ACC112 (cell line): ENCODE data around the gene GTF3C4.
A peak's percentile ranks its signal among the peaks of the same experiment; 100 is the strongest.

Experiments used
- H2AFZ ChIP-seq: fragments of 200-600 bp; sonication (generic); one replicate; pipeline ENCODE4 v1.6.0; 2017; ENCODE audit warnings: antibody characterized with exemption, low read length; ENCODE audit not compliant: unreplicated experiment
- H3K27ac ChIP-seq: fragments of 200-600 bp; sonication (generic); 2 replicates; pipeline ENCODE4 v1.5.1; 2014; ENCODE audit warnings: low read depth, mild to moderate bottlenecking, antibody characterized with exemption, low read length, moderate library complexity
- H3K27me3 ChIP-seq: fragments of 200-600 bp; sonication (generic); 2 replicates; pipeline ENCODE4 v1.6.1; 2014; ENCODE audit warnings: mild to moderate bottlenecking, antibody characterized with exemption, low read length, moderate library complexity, mixed read lengths; ENCODE audit not compliant: insufficient read depth
- H3K36me3 ChIP-seq: fragments of 200-600 bp; sonication (generic); 2 replicates; pipeline ENCODE4 v1.6.1; 2016; ENCODE audit warnings: mild to moderate bottlenecking, antibody characterized with exemption, low read length, moderate library complexity, mixed read lengths; ENCODE audit not compliant: insufficient read depth
- H3K4me1 ChIP-seq: fragments of 200-600 bp; sonication (generic); one replicate; pipeline ENCODE4 v1.6.1; 2016; ENCODE audit warnings: low read length, mixed read lengths; ENCODE audit not compliant: insufficient read depth, unreplicated experiment, control insufficient read depth
- H3K4me3 ChIP-seq: fragments of 200-600 bp; sonication (generic); 2 replicates; pipeline ENCODE4 v1.5.1; 2014; ENCODE audit warnings: mild to moderate bottlenecking, low read depth, low read length
- H3K79me2 ChIP-seq: fragments of 200-600 bp; sonication (generic); one replicate; pipeline ENCODE4 v1.6.0; 2016; ENCODE audit warnings: low read length; ENCODE audit not compliant: control insufficient read depth, unreplicated experiment, insufficient read depth

The GTF3C4 gene, protein sequence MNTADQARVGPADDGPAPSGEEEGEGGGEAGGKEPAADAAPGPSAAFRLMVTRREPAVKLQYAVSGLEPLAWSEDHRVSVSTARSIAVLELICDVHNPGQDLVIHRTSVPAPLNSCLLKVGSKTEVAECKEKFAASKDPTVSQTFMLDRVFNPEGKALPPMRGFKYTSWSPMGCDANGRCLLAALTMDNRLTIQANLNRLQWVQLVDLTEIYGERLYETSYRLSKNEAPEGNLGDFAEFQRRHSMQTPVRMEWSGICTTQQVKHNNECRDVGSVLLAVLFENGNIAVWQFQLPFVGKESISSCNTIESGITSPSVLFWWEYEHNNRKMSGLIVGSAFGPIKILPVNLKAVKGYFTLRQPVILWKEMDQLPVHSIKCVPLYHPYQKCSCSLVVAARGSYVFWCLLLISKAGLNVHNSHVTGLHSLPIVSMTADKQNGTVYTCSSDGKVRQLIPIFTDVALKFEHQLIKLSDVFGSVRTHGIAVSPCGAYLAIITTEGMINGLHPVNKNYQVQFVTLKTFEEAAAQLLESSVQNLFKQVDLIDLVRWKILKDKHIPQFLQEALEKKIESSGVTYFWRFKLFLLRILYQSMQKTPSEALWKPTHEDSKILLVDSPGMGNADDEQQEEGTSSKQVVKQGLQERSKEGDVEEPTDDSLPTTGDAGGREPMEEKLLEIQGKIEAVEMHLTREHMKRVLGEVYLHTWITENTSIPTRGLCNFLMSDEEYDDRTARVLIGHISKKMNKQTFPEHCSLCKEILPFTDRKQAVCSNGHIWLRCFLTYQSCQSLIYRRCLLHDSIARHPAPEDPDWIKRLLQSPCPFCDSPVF

DNA sequence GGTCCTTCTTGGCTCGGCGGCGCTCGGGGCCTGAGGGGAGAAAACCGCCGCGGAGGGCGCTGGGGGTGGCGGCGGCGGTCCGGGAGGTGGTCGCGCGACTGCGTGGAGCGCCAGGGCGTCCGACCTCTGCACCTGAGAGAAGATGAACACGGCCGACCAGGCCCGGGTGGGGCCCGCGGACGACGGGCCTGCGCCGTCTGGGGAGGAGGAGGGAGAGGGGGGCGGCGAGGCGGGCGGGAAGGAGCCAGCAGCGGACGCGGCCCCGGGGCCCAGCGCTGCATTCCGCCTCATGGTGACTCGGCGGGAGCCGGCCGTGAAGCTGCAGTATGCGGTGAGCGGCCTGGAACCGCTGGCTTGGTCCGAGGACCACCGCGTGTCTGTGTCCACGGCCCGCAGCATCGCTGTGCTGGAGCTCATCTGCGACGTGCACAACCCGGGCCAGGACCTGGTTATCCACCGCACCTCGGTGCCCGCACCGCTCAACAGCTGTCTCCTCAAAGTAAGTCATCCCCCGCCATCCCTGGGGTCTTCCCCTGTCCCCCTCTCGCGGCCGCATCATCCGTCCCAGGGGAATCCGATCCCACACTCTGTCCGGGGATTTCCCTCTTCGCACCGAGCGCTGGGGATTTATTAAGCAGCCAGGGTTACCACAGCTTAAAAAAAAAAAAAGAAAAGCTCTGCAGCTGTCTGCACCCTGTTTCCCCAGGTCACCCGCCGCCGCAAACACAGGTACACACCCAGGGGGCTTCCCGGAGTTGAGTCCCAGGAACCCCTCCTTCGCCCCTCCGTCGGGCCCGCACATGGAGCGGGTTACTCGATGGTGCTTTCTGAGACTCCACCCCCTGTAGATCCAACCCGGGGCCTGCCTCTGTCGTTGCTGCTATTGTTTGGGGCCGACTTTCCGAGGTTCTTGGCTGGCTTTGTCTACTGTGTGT, at the start of gene GTF3C4:
Gene GTF3C4, plus strand, starts transcription at position 8 of the 935 bp plus-strand sequence. Its CDS starts 135 bp downstream, at position 143.
- Histone ChIP-seq H3K4me1 (peaks cover 33% of the 10 kb centered on the region), H3K27me3 (no peaks in the 10 kb centered on the region), H3K27ac (peak within 1 kb of the TSS; percentile 95), H3K79me2 (peaks cover 81% of the 10 kb centered on the region), H3K4me3 (peak within 1 kb of the TSS; percentile 99), H2AFZ (peak within 1 kb of the TSS; percentile 98), H3K36me3 (peaks cover 7% of the 10 kb centered on the region; the same call in 1 of the 2 replicates)

DNA sequence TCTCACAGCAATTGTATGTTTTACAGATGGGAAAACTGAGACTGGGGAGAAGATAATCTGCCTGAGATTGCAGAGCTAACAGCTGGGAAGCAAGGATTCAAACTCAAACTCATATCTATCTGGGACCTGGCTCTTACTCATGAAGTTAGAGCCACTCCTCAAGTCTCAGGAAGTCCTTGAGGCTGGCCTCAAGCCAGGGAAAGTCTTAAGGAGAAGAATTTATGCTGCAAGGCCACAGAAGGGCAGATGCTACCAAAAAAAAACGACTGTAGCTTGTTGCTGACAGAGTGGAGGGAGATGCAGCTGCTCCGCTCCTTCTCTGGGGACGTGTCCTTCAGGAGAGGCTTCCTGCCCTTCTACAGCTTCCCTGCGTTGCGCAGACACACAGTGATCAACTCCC, 48.1 kb upstream of the GTF3C4 start:
- Histone ChIP-seq H3K4me1 (peaks cover 7% of the 10 kb centered on the region), H3K4me3 (no peak overlapping the region), H3K36me3 (peaks cover 13% of the 10 kb centered on the region), H2AFZ (no peak overlapping the region), H3K79me2 (no peaks in the 10 kb centered on the region), H3K27ac (no peak overlapping the region), H3K27me3 (no peaks in the 10 kb centered on the region)

DNA sequence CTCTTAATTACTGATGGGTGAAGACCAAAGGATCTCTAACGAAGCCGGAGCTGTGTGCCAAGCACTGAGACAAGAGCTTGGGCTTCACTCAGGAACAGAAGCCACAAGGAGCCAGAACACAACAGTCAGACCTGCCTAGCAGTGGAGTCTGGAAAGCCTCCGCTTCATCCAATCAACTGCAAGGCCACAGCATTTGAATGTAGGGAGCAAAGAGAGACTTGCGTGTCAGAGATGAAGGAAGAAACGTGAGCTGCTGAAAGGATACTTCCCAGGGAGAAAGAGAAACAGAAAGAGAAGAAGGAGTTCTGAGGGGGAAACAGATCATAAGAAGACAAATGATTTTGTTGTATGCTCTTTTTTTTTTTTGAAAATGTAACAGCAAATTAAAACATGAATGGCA, 44.0 kb upstream of the GTF3C4 start:
- peaks cover 11% of the 10 kb centered on the region for H3K4me1 ChIP-seq
- no peak overlapping the region for H3K4me3 ChIP-seq
- H2AFZ ChIP-seq = no peak overlapping the region
- peaks cover 34% of the 10 kb centered on the region for H3K36me3 ChIP-seq
- no peak overlapping the region for H3K27ac ChIP-seq
- no peaks in the 10 kb centered on the region for H3K27me3 ChIP-seq
- no peaks in the 10 kb centered on the region for H3K79me2 ChIP-seq

DNA sequence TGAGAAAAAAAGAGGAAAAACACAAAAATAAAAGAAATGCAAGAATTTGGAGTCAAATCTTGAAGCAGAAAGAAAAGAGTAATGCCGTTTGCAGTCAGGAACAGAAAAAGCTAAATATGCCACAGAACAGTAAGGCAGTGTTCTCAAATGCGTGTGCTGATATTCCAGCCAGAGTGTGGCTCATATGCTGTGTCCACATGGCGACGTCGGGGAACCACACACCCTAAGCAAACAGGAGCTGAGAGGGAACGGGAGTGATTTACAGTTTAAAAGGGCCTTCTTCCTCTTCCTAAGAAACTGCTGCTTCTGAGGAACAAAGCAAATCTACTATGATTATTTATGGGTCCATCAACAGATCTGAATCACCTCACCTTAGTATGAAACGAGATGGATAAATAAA, 43.2 kb upstream of the GTF3C4 start:
- peaks cover 34% of the 10 kb centered on the region for H3K36me3 ChIP-seq

DNA sequence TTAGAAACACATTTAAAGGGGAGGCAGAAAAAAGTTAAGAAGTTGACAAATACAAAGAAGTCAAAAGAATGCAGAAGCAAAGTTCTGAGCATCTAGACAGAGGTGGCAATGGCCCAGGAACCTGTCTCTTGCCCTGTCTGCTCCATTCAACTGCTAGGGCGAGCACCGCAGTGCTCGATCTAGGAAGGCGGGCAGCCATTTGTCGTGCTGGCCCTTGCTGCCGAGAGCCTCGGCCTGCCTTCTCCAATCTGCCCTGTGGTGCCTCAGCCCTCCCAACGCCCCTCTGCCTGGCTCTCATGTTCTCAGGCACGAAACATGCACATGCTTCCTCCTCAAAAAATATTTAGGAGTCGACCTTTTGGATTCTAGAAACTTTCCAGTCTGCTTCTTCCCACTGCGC, 42.7 kb upstream of the GTF3C4 start:
- Histone ChIP-seq H3K27ac (no peak overlapping the region), H3K36me3 (peaks cover 34% of the 10 kb centered on the region), H2AFZ (no peak overlapping the region), H3K27me3 (no peaks in the 10 kb centered on the region), H3K4me1 (peaks cover 11% of the 10 kb centered on the region), H3K4me3 (no peak overlapping the region), H3K79me2 (no peaks in the 10 kb centered on the region)

More for the DNA sequence above, 43.2 kb upstream of the GTF3C4 start:
- Histone ChIP-seq H3K4me3 (no peak overlapping the region), H3K4me1 (peaks cover 16% of the 10 kb centered on the region), H2AFZ (no peak overlapping the region), H3K27ac (no peak overlapping the region), H3K27me3 (no peaks in the 10 kb centered on the region), H3K79me2 (no peaks in the 10 kb centered on the region)

DNA sequence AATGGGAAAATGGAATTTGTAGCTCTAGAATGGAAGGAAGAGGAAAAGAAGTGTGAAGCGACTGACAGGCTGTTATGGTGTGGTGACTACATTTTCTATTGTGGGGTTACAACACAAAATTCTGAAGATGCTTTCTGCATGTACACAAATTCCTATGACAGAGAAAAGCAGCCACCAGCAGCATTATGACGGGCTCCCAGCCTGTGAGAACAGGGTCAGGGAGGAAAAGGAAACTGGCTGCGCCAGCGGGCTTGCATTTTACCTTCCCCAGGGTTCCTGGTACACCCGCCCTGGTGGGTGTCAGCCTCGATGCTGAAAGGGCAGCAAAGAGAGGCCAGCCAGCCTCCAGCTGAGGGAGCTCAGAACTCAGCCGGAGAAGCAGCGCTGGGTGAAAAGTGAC, 41.5 kb upstream of the GTF3C4 start:
- H3K27me3 ChIP-seq = no peaks in the 10 kb centered on the region
- no peak overlapping the region for H2AFZ ChIP-seq
- peaks cover 34% of the 10 kb centered on the region for H3K36me3 ChIP-seq
- no peak overlapping the region for H3K4me3 ChIP-seq
- H3K79me2 ChIP-seq = no peaks in the 10 kb centered on the region
- peaks cover 11% of the 10 kb centered on the region for H3K4me1 ChIP-seq
- no peak overlapping the region for H3K27ac ChIP-seq

DNA sequence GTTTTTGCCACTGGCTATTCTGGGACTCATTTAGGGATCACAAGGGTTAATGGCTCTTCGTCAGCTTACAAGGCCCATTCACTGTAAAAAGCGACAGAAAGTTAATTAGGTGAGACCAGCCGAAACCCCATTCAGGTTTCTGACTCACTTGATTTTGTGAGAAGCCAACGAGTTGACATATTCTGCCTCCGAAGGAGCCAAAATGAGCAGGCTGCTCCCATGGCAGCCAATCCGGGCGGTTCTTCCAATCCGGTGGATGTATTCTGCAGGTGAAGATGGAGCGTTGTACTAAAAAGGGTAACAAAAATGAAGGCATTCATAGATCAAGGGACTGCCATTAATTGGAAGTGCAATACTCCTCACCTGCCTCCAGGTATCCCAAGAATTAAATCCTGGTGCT, 40.1 kb upstream of the GTF3C4 start:
- Histone ChIP-seq H3K79me2 (no peaks in the 10 kb centered on the region), H3K4me1 (peaks cover 11% of the 10 kb centered on the region), H2AFZ (no peak overlapping the region), H3K36me3 (peaks cover 30% of the 10 kb centered on the region), H3K27ac (no peak overlapping the region), H3K27me3 (no peaks in the 10 kb centered on the region), H3K4me3 (no peak overlapping the region)

DNA sequence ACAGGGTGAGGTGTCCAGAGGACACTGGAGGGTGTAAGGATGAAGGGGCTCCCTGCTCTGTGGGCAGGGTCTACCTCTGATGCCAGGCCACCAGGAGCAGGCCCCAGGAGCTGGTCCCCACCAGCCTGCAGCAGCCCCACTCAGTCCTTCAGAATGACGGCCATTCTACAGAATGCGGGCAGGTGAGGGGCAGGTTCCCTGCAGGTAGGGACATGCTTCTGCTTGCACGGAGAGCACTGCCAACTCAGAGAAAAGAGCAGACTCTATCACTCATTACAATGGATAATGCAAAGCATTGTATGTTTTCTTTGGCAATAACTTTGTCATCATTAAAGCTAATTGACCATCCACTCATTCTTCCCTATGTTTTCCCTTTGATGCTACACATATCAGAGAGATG, 39.5 kb upstream of the GTF3C4 start:
- H3K79me2 ChIP-seq = no peaks in the 10 kb centered on the region
- peaks cover 11% of the 10 kb centered on the region for H3K4me1 ChIP-seq
- no peaks in the 10 kb centered on the region for H3K27me3 ChIP-seq
- no peak overlapping the region for H3K4me3 ChIP-seq
- H3K27ac ChIP-seq = no peak overlapping the region
- H2AFZ ChIP-seq = no peak overlapping the region
- peaks cover 30% of the 10 kb centered on the region for H3K36me3 ChIP-seq

DNA sequence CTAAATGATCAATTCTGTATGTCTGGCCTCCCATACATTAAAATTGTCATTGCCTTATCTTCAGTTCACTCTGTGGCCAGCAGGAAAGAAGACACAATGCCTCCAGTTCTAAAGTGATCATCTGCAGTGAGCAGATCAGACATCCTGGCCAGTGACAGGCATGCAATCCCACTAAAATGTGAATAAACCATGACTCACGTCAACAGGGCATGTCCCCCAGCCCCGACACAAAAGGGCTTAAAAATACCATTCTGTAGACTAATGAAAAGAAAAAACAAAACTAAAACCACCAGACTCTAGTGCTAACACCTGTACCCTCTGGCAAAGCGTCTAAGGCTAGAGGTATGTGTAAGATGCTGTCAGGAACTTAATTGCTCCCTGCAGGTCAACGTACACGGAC, 39.0 kb upstream of the GTF3C4 start:
- peaks cover 30% of the 10 kb centered on the region for H3K36me3 ChIP-seq
- H3K27me3 ChIP-seq = no peaks in the 10 kb centered on the region
- peak overlapping the region; percentile 67; the same call in 1 of the 2 replicates for H3K27ac ChIP-seq
- H3K4me3 ChIP-seq = no peak overlapping the region; the same call in 1 of the 2 replicates
- H3K79me2 ChIP-seq = no peaks in the 10 kb centered on the region
- H2AFZ ChIP-seq = no peak overlapping the region
- H3K4me1 ChIP-seq = peaks cover 11% of the 10 kb centered on the region

DNA sequence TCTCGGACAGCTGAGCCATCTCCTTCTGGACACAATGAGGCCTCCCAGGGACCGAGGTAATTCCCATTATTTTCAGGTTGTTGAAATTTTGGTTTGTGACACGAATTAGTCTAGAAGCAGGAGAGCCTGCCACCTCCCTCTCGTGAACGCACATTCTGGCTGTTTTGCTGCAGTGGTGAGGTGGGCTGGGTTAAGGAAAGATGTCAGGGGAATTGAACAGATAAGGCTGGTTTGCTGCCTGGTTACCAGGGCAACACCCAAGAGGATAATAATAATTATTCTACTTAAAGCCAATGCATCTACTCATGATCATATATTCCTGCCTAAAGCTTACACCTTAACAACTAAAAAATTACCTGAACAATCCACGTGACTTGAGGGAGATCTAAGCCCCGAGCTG, 38.6 kb upstream of the GTF3C4 start:
- peak overlapping the region; percentile 67; the same call in 1 of the 2 replicates for H3K27ac ChIP-seq
- no peak overlapping the region; the same call in 1 of the 2 replicates for H3K4me3 ChIP-seq
- peaks cover 29% of the 10 kb centered on the region for H3K36me3 ChIP-seq
- peaks cover 11% of the 10 kb centered on the region for H3K4me1 ChIP-seq
- H3K27me3 ChIP-seq = no peaks in the 10 kb centered on the region
- no peak overlapping the region for H2AFZ ChIP-seq
- no peaks in the 10 kb centered on the region for H3K79me2 ChIP-seq
